Measurements from ENCODE around the gene TRIM46. TPM values are rescaled to one million over a fixed set of nuclear protein-coding genes. Genes with fewer than 3 reads are reported as not detected.
A peak's percentile ranks its signal among the peaks of the same experiment; 100 is the strongest.

TRIM46 gene
- total and polyA plus RNA-seq, 2 of the 13 experiments (the other 11 are each of a cell fraction or from before 2014, with no cell fraction given), result 0.04 to 0.09 TPM

GRCh38 chr1:155135415-155136028 is 38.1 kb upstream of the TRIM46 start, which contains the start of gene SLC50A1 (continued):
- TF ChIP-seq NR1H2 (CRISPR knock-in tag; IDR thresholded peaks at IDR 0.05; ENCODE audit: borderline replicate concordance, low read depth), result no peak
- no peak for TF ChIP-seq RCOR2 (CRISPR knock-in tag; IDR thresholded peaks at IDR 0.05)
- TF ChIP-seq ZNF670 (CRISPR knock-in tag; IDR thresholded peaks at IDR 0.05; ENCODE audit: borderline replicate concordance), result no peak
- TF ChIP-seq NR2F2 (IDR thresholded peaks at IDR 0.05; ENCODE audit: borderline replicate concordance, low read depth), result no peak
- no peak for TF ChIP-seq AHR (CRISPR knock-in tag; IDR thresholded peaks at IDR 0.05)
- TF ChIP-seq CC2D1A (CRISPR knock-in tag; IDR thresholded peaks at IDR 0.05), result no peak
- TF ChIP-seq ZSCAN20 (CRISPR knock-in tag; IDR thresholded peaks at IDR 0.05; ENCODE audit: borderline replicate concordance), result 0 out of 2 replicates have a peak, but pooled peaks have one; percentile 16
- TF ChIP-seq ZMYM2 (CRISPR knock-in tag; IDR thresholded peaks at IDR 0.05), result 0 out of 2 replicates have a peak, but pooled peaks have one; percentile 81
- no peak for TF ChIP-seq SP2 (CRISPR knock-in tag; IDR thresholded peaks at IDR 0.05)
- TF ChIP-seq ELF4 (CRISPR knock-in tag; IDR thresholded peaks at IDR 0.05; ENCODE audit: borderline replicate concordance), result 0 out of 2 replicates have a peak, but pooled peaks have one; percentile 21
- TF ChIP-seq MTF1 (CRISPR knock-in tag; IDR thresholded peaks at IDR 0.05), result 0 out of 2 replicates have a peak, but pooled peaks have one; percentile 48
- peak; percentile 34; the same call in 1 of the 2 replicates for TF ChIP-seq ZNF589 (CRISPR knock-in tag; conservative IDR thresholded peaks at IDR 0.05)
- TF ChIP-seq, protein P1, sequence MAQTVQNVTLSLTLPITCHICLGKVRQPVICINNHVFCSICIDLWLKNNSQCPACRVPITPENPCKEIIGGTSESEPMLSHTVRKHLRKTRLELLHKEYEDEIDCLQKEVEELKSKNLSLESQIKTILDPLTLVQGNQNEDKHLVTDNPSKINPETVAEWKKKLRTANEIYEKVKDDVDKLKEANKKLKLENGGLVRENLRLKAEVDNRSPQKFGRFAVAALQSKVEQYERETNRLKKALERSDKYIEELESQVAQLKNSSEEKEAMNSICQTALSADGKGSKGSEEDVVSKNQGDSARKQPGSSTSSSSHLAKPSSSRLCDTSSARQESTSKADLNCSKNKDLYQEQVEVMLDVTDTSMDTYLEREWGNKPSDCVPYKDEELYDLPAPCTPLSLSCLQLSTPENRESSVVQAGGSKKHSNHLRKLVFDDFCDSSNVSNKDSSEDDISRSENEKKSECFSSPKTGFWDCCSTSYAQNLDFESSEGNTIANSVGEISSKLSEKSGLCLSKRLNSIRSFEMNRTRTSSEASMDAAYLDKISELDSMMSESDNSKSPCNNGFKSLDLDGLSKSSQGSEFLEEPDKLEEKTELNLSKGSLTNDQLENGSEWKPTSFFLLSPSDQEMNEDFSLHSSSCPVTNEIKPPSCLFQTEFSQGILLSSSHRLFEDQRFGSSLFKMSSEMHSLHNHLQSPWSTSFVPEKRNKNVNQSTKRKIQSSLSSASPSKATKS (CRISPR knock-in tag; IDR thresholded peaks at IDR 0.05), result no peak
- TF ChIP-seq FOXP4 (CRISPR knock-in tag; IDR thresholded peaks at IDR 0.05), result no peak; the same call in 1 of the 2 replicates
- no peak for TF ChIP-seq ATRX (CRISPR knock-in tag; IDR thresholded peaks at IDR 0.05; ENCODE audit: borderline replicate concordance)
- no peak for TF ChIP-seq NR3C1 (CRISPR knock-in tag; IDR thresholded peaks at IDR 0.05)
- TF ChIP-seq, protein P2, sequence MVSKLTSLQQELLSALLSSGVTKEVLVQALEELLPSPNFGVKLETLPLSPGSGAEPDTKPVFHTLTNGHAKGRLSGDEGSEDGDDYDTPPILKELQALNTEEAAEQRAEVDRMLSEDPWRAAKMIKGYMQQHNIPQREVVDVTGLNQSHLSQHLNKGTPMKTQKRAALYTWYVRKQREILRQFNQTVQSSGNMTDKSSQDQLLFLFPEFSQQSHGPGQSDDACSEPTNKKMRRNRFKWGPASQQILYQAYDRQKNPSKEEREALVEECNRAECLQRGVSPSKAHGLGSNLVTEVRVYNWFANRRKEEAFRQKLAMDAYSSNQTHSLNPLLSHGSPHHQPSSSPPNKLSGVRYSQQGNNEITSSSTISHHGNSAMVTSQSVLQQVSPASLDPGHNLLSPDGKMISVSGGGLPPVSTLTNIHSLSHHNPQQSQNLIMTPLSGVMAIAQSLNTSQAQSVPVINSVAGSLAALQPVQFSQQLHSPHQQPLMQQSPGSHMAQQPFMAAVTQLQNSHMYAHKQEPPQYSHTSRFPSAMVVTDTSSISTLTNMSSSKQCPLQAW (CRISPR knock-in tag; IDR thresholded peaks at IDR 0.05), result peak; percentile 70; the same call in 1 of the 2 replicates
- TF ChIP-seq GATAD1 (CRISPR knock-in tag; IDR thresholded peaks at IDR 0.05), result peak; percentile 39; the same call in 1 of the 2 replicates
- peak; percentile 80 for TF ChIP-seq SP4 (CRISPR knock-in tag; IDR thresholded peaks at IDR 0.05)
- TF ChIP-seq NFE2 (CRISPR knock-in tag; IDR thresholded peaks at IDR 0.05), result no peak
- peak; percentile 65; the same call in 1 of the 2 replicates for TF ChIP-seq SRY (CRISPR knock-in tag; IDR thresholded peaks at IDR 0.05)
- TF ChIP-seq POGZ (CRISPR knock-in tag; IDR thresholded peaks at IDR 0.05), result peak; percentile 57; the same call in 1 of the 2 replicates
- TF ChIP-seq ZNF136 (CRISPR knock-in tag; IDR thresholded peaks at IDR 0.05; ENCODE audit: low read depth), result no peak
- TF ChIP-seq ZFX (CRISPR knock-in tag; IDR thresholded peaks at IDR 0.05; ENCODE audit: low read depth), result peak; percentile 64; the same call in 1 of the 2 replicates
